HL-60 (cell line): ENCODE results near the gene ZNF496.

Experiments used
- CTCF ChIP-seq: IDR thresholded peaks from one replicate; pipeline ENCODE4 v1.5.1; 2011; ENCODE audit warnings: low read length, control low read depth, inconsistent platforms; ENCODE audit not compliant: insufficient read depth
- GABPA ChIP-seq: IDR thresholded peaks from 2 replicates; pipeline ENCODE4 v1.6.1; 2012; ENCODE audit warnings: low read depth
- POLR2AphosphoS5 ChIP-seq: IDR thresholded peaks from 2 replicates; pipeline ENCODE4 v1.6.1; 2012; ENCODE audit warnings: low read depth
- REST ChIP-seq: IDR thresholded peaks from 2 replicates; pipeline ENCODE4 v1.6.1; 2012; ENCODE audit warnings: low read depth; ENCODE audit not compliant: insufficient replicate concordance
- SPI1 ChIP-seq: IDR thresholded peaks from 2 replicates; pipeline ENCODE4 v1.6.1; 2012; ENCODE audit warnings: low read depth, mild to moderate bottlenecking, borderline replicate concordance

- TF ChIP-seq CTCF: no peak
- TF ChIP-seq REST: no peak
- no peak for TF ChIP-seq POLR2AphosphoS5
- TF ChIP-seq GABPA: no peak
- TF ChIP-seq SPI1: no peak
Observed at GRCh38 chr1:247330548-247331171, 1.0 kb downstream of the ZNF496 start.
